Chondrocyte (in vitro differentiated cells): Measurements from ENCODE around the gene CTNND2. TPM values are rescaled to one million over a fixed set of nuclear protein-coding genes. Genes with fewer than 3 reads are reported as not detected.

Source experiments
- DNase-seq: peaks from one replicate; pipeline ENCODE4 v3.0.0; 2021; ENCODE audit warnings: mixed read lengths, low spot score
- H3K27ac Mint-ChIP-seq: one replicate; pipeline ENCODE4 v1.8.0; 2021; ENCODE audit warnings: mild to moderate bottlenecking, moderate library complexity, mixed read lengths; ENCODE audit not compliant: unreplicated experiment
- H3K27me3 Mint-ChIP-seq: 2 replicates; pipeline ENCODE4 v1.8.0; 2021; ENCODE audit warnings: low read depth, mixed read lengths
- H3K36me3 Mint-ChIP-seq: 2 replicates; pipeline ENCODE4 v1.8.0; 2021; ENCODE audit warnings: low read depth, mixed read lengths
- H3K4me1 Mint-ChIP-seq: 2 replicates; pipeline ENCODE4 v1.8.0; 2021; ENCODE audit warnings: low read depth, mild to moderate bottlenecking, mixed read lengths
- H3K4me3 Mint-ChIP-seq: one replicate; pipeline ENCODE4 v1.8.0; 2021; ENCODE audit warnings: mild to moderate bottlenecking, moderate library complexity, mixed read lengths; ENCODE audit not compliant: unreplicated experiment
- H3K9me3 Mint-ChIP-seq: 2 replicates; pipeline ENCODE4 v1.8.0; 2021; ENCODE audit warnings: low read depth, mixed read lengths
- CTCF ChIP-seq: fragments of 200-600 bp; sonication (generic); IDR thresholded peaks from 2 replicates; pipeline ENCODE4 v1.5.0; 2021; ENCODE audit warnings: antibody characterized with exemption, mild to moderate bottlenecking, moderate library complexity
- total RNA-seq: library from RNA; stranded (reverse); gene quantifications from 3 replicates; pipeline ENCODE4 v1.2.1, GENCODE V29; 2021

Gene CTNND2
- total RNA-seq, 1 donor from 2014 or later, result 2.1 TPM

DNA sequence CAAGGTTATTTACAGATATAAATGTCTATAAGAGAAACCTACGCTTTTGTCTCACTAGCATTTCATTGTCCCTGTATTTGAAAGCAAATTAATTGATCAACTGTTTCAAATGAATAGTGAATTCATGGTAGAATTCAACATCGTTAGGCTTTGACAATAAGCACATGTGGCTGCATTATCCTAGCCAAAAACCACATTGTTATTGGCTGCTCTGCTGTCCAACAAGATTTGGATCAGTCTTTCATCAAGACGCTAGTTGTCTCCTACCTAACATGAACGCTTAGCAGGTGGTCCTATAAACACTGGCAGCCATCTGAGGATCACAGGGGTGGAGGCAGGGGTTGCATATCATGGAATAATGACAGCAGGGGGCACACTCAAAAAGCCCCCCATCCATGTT lies 455.0 kb downstream of the CTNND2 start:
- no peak for DNase-seq
- Mint-ChIP-seq H3K27me3 (peaks cover 8% of the 10 kb centered on the region), H3K36me3 (no peaks in the 10 kb centered on the region), H3K4me1 (no peaks in the 10 kb centered on the region), H3K27ac (no peak overlapping the region), H3K4me3 (no peak overlapping the region), H3K9me3 (no peaks in the 10 kb centered on the region)
- TF ChIP-seq CTCF, result no peak

DNA sequence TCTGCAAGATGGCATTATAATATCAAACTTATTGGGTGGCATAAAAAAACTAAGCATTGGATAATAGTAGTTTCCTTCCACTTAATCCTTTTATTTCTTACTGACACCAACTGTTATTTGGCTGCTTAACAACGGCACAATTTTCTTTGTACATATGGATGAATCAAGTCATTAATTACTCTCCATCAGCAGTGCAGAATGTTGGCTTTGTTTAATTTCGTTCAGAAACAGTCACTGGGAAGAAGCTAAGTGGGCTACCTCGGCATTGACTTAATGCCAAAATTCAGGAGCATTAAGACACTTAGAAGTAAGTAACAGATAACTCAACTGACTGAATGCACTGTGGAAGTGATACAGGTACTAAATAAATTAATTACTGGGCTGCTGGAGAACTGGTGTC lies 460.4 kb downstream of the CTNND2 start:
- Mint-ChIP-seq H3K36me3 (no peaks in the 10 kb centered on the region), H3K4me3 (no peak overlapping the region), H3K4me1 (no peaks in the 10 kb centered on the region), H3K27me3 (peaks cover 7% of the 10 kb centered on the region), H3K9me3 (no peaks in the 10 kb centered on the region), H3K27ac (no peak overlapping the region)
- TF ChIP-seq CTCF, result no peak
- no peak for DNase-seq

DNA sequence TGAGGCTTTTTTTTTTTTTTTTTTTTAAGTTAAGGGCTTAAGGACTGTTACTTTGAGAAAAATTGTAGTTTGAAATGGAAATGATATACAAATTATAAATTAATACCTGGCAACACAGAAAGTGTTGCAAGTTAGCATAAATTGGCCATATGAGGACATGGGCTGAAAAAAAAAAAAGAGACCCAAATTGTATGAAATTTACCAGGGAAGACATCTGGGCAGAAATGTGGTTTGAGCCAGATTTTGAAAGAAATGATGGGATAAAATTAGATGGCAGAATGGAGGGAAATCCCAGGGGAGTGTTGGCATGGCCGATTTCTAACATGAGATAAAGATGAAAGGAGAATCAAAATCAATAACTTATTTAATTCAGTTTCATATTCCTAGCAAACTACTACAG lies 472.1 kb downstream of the CTNND2 start:
- no peak for DNase-seq
- Mint-ChIP-seq H3K9me3 (no peaks in the 10 kb centered on the region), H3K36me3 (no peaks in the 10 kb centered on the region), H3K4me1 (no peaks in the 10 kb centered on the region), H3K27me3 (peaks cover 8% of the 10 kb centered on the region), H3K27ac (no peak overlapping the region), H3K4me3 (no peak overlapping the region)
- TF ChIP-seq CTCF, result no peak

- Mint-ChIP-seq H3K4me3 (no peak overlapping the region), H3K4me1 (no peaks in the 10 kb centered on the region), H3K36me3 (no peaks in the 10 kb centered on the region), H3K27me3 (peaks cover 8% of the 10 kb centered on the region), H3K9me3 (no peaks in the 10 kb centered on the region), H3K27ac (no peak overlapping the region)
- DNase-seq, result no peak
- TF ChIP-seq CTCF, result no peak
Observed at GRCh38 chr5:11429254-11429653, 475.0 kb downstream of the CTNND2 start.

GRCh38 chr5:11427569-11427968 lies 476.7 kb downstream of the CTNND2 start:
- no peak for DNase-seq
- Mint-ChIP-seq H3K4me1 (no peaks in the 10 kb centered on the region), H3K9me3 (no peaks in the 10 kb centered on the region), H3K4me3 (no peak overlapping the region), H3K27ac (no peak overlapping the region), H3K27me3 (peaks cover 2% of the 10 kb centered on the region), H3K36me3 (no peaks in the 10 kb centered on the region)
- no peak for TF ChIP-seq CTCF
